CD8-positive, alpha-beta memory T cell (primary cell): ENCODE data around the gene CCDC93. TPM values are rescaled to one million over a fixed set of nuclear protein-coding genes. Genes with fewer than 3 reads are reported as not detected.
A peak's percentile ranks its signal among the peaks of the same experiment; 100 is the strongest.

Source experiments
- CTCF ChIA-PET: fragments of 350-600 bp; sonication (Branson Sonifier 250); formaldehyde crosslinking; loops from one replicate; lab custom pipeline; 2021; ENCODE audit warnings: antibody characterized with exemption; lab: Charles Lee
- POLR2A ChIA-PET: fragments of 350-600 bp; sonication (Branson Sonifier 250); formaldehyde crosslinking; loops from one replicate; lab custom pipeline; 2021; ENCODE audit warnings: antibody characterized with exemption; lab: Charles Lee
- DNase-seq, 5 donors: peaks; one replicate each; pipeline versions ENCODE4 v3.0.0 to v3.0.0-alpha.2; 2020 to 2022; ENCODE audit warnings: mixed read lengths in 1 of 5
- H3K27ac ChIP-seq: one replicate; pipeline ENCODE4 v1.7.0; 2013; ENCODE audit warnings: low read depth, mild to moderate bottlenecking, low read length, moderate library complexity
- H3K27me3 ChIP-seq: 2 replicates; pipeline ENCODE4 v1.7.0; 2013; ENCODE audit warnings: low read length, mild to moderate bottlenecking; ENCODE audit not compliant: insufficient read depth, poor library complexity, severe bottlenecking
- H3K36me3 ChIP-seq: 2 replicates; pipeline ENCODE4 v1.7.0; 2013; ENCODE audit warnings: mild to moderate bottlenecking, low read length, moderate library complexity; ENCODE audit not compliant: insufficient read depth
- H3K4me1 ChIP-seq: 2 replicates; pipeline ENCODE4 v1.7.0; 2013; ENCODE audit warnings: mild to moderate bottlenecking, low read length, moderate library complexity; ENCODE audit not compliant: insufficient read depth
- H3K4me3 ChIP-seq: 2 replicates; pipeline ENCODE4 v1.7.0; 2013; ENCODE audit warnings: mild to moderate bottlenecking, low read length
- H3K9me3 ChIP-seq: 2 replicates; pipeline ENCODE4 v1.7.0; 2013; ENCODE audit warnings: mild to moderate bottlenecking, low read length
- H3K27ac Mint-ChIP-seq, 8 donors: one replicate each; pipeline ENCODE4 v1.8.0; 2020 to 2021; ENCODE audit warnings: mixed read lengths in 8 of 8, mild to moderate bottlenecking in 6 of 8, inconsistent platforms in 3 of 8, moderate library complexity in 3 of 8
- H3K27me3 Mint-ChIP-seq, 2 donors: one replicate each; pipeline ENCODE4 v1.8.0; 2020 to 2021; ENCODE audit warnings: mixed read lengths in 2 of 2, mild to moderate bottlenecking in 1 of 2, moderate library complexity in 1 of 2
- H3K36me3 Mint-ChIP-seq, 3 donors: one replicate each; pipeline ENCODE4 v1.8.0; 2020 to 2021; ENCODE audit warnings: mixed read lengths in 3 of 3, inconsistent platforms in 1 of 3, mild to moderate bottlenecking in 1 of 3
- H3K4me1 Mint-ChIP-seq, 3 donors: one replicate each; pipeline ENCODE4 v1.8.0; 2020 to 2021; ENCODE audit warnings: mixed read lengths in 3 of 3, inconsistent platforms in 1 of 3, mild to moderate bottlenecking in 1 of 3
- H3K4me3 Mint-ChIP-seq, 7 donors: one replicate each; pipeline ENCODE4 v1.8.0; 2020 to 2021; ENCODE audit warnings: mixed read lengths in 7 of 7, mild to moderate bottlenecking in 6 of 7, moderate library complexity in 4 of 7, inconsistent platforms in 2 of 7
- H3K9me3 Mint-ChIP-seq, 5 donors: one replicate each; pipeline ENCODE4 v1.8.0; 2020 to 2022; ENCODE audit warnings: mixed read lengths in 5 of 5, mild to moderate bottlenecking in 3 of 5, moderate library complexity in 2 of 5, inconsistent platforms in 1 of 5
- polyA plus RNA-seq: library from polyadenylated mRNA; unstranded; fragments of 300-500 nt; fragmentation: Illumina TruSeq; gene quantifications from one replicate; pipeline ENCODE4 v1.2.3, GENCODE V29; 2021
- total RNA-seq, 2 experiments: library from RNA; stranded (reverse); gene quantifications; one replicate each; pipeline ENCODE4 v1.2.3, GENCODE V29; 2021

The CCDC93 gene
- total and polyA plus RNA-seq, 3 experiments from 2014 or later: 8.7 to 33.5 (median 32.7) TPM

DNA sequence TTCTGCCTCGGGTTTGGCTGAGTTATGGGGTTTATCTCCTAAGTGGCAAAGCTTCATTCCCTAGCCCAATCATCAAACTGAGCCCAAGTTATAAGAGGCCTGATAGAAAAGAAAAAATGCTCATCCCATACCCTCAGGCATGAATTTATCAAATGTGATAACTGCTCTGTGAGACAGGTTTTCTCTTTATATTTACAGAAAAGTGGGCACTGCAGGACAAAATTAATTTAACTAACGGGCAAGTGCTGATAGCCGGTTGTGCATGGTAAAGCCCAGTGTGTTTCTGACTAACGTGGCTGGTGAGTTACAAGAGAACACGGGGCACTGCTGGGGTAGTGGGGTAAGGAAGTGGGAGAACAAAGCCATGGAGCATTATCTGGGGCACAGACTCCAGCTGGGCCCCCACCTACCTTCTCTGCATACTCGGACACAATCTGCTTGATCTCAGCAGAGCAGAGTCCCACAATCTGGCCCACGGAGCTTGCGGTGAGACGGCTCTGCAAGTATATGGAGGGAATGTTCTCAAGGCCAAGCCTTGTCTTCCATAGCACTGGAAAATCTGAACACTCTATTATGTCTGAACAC is 40.3 kb downstream of the CCDC93 start:
- Histone ChIP-seq H3K4me1 (no peaks in the 10 kb centered on the region), H3K27me3 (no peaks in the 10 kb centered on the region), H3K27ac (no peak overlapping the region), H3K9me3 (no peaks in the 10 kb centered on the region), H3K4me3 (no peak overlapping the region), H3K36me3 (peaks cover 36% of the 10 kb centered on the region)
- Mint-ChIP-seq H3K36me3 (peaks cover 20 to 96% (median 36%) of the 10 kb centered on the region in 3 donors), H3K4me1 (peaks cover 0 to 4% (median 4%) of the 10 kb centered on the region in 3 donors), H3K27ac (peak overlapping the region in 1 of 8 donors; percentile 59), H3K27me3 (no peaks in the 10 kb centered on the region), H3K4me3 (no peak overlapping the region), H3K9me3 (no peaks in the 10 kb centered on the region)
- DNase-seq: no peak
- ChIA-PET CTCF (interaction anchor here (0.7 to 2.4 kb wide), 3 partner anchors 23 to 32 kb away, joined by 3 to 5 read pairs (median 3); no protein-coding TSS in a partner anchor), POLR2A (no interaction called here)

DNA sequence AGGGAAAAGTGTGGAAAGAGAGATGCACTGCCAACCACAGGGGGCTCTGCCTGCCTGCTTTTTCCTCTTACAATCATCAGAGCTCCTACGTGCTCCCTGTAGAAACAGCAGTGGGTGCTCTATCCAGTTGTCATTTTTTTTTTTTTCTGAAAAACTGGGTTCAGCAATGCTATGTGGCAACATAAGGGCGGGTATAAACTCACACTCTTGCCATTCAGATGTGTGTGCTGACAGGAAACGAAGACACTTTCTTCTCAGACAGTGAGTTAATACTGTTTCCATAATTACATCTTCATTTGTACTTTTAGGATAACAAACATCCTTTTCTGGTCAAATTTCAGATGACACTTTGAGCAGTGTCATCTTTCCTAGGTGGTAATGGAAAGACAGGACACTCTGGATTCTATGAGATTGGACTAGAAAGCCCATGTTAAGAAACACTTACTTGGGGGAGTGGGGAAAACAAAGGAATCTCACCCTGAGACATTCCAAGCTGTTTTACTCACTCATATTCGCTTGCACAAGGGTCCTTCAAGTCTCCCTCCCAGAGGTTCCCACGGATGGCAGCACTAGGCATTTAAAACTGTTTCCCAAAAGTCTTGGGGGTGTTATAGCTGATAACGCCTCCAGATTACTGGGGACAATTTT is 41.3 kb downstream of the CCDC93 start:
- no peaks in the 10 kb centered on the region for H3K27me3 Mint-ChIP-seq
- no peak for DNase-seq
- H3K4me1 Mint-ChIP-seq: peaks cover 0 to 4% (median 4%) of the 10 kb centered on the region in 3 donors
- Histone ChIP-seq H3K27me3 (no peaks in the 10 kb centered on the region), H3K36me3 (peaks cover 44% of the 10 kb centered on the region), H3K9me3 (no peaks in the 10 kb centered on the region), H3K4me1 (no peaks in the 10 kb centered on the region), H3K27ac (no peak overlapping the region), H3K4me3 (no peak overlapping the region)
- peaks cover 20 to 95% (median 34%) of the 10 kb centered on the region in 3 donors for H3K36me3 Mint-ChIP-seq
- H3K4me3 Mint-ChIP-seq: no peak overlapping the region
- H3K27ac Mint-ChIP-seq: peak overlapping the region in 2 of 8 donors; percentile 67 to 71
- ChIA-PET CTCF (interaction anchor here (0.7 to 2.4 kb wide), 4 partner anchors 17 to 31 kb away, joined by 3 to 5 read pairs (median 3); no protein-coding TSS in a partner anchor), POLR2A (no interaction called here)
- no peaks in the 10 kb centered on the region for H3K9me3 Mint-ChIP-seq

DNA sequence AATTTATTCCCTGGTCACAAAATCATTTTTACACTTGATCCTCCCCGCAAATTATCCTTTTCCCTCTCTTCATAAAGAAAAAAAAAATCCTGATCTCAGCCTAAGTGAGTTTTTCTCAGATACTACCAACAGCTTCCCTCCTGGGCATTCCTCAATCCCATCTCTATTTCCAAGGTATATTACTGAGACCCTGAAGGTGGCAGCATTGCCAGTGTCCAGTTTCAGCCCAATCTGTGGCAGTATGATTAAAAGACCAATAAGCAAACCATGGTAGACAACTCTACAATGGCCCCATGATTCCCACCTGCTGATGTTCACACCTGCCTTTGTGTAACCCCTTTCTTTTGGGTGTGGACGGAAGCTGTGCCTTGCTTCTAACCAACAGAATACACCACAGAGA is 45.1 kb downstream of the CCDC93 start:
- Histone ChIP-seq H3K4me3 (no peak overlapping the region), H3K27me3 (no peaks in the 10 kb centered on the region), H3K27ac (no peak overlapping the region), H3K36me3 (peaks cover 32% of the 10 kb centered on the region), H3K4me1 (no peaks in the 10 kb centered on the region), H3K9me3 (no peaks in the 10 kb centered on the region)
- Mint-ChIP-seq H3K4me3 (no peak overlapping the region), H3K27ac (peak overlapping the region in 1 of 8 donors; percentile 41), H3K9me3 (no peaks in the 10 kb centered on the region), H3K27me3 (no peaks in the 10 kb centered on the region), H3K36me3 (peaks cover 13 to 91% (median 32%) of the 10 kb centered on the region in 3 donors), H3K4me1 (peaks cover 0 to 4% (median 4%) of the 10 kb centered on the region in 3 donors)
- POLR2A ChIA-PET: no interaction called here
- CTCF ChIA-PET: interaction anchor here (1.4 to 2.2 kb wide), 2 partner anchors 28 to 34 kb away, joined by 4 to 10 read pairs; no protein-coding TSS in a partner anchor
- no peak for DNase-seq

DNA sequence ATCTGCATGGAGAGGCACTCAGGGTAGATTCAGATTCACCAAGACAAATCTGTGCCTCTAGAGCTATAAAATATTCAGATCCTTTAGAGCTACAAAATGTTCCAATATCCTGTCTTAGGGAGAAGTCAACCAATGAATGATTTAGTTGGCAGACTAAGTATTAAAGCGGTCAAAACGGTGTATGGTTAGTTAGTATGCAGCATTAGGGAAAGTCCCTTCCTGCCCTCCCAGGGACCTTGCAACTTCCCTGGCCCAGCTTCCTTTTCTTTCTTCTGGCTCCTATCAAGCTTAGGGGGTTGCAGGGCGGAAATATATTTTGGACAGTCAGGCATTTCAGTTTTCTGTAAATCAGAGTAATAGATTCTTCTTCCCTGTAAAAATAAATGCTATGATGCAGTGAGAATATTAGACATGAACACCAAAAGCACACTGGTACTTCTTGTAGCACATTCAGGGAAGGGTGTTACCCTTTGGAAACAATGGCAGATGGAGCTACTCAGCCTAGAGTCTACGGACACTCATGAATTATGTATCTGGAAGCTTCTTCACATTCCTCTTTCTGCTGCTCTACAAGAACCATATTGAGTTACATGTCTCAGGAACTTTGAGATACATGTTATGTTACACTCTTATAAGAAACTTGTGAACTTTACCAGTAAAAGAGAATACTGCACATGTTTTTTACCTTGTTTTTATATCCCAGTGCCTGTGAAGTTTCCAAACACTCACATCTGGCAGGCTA is 45.7 kb downstream of the CCDC93 start:
- H3K27ac ChIP-seq: no peak overlapping the region
- no peaks in the 10 kb centered on the region for H3K27me3 ChIP-seq
- Mint-ChIP-seq H3K27ac (no peak overlapping the region), H3K36me3 (peaks cover 13 to 91% (median 30%) of the 10 kb centered on the region in 3 donors), H3K27me3 (no peaks in the 10 kb centered on the region), H3K9me3 (no peaks in the 10 kb centered on the region), H3K4me3 (no peak overlapping the region), H3K4me1 (peaks cover 3 to 4% (median 4%) of the 10 kb centered on the region in 3 donors)
- H3K9me3 ChIP-seq: no peaks in the 10 kb centered on the region
- H3K4me1 ChIP-seq: no peaks in the 10 kb centered on the region
- POLR2A ChIA-PET: no interaction called here
- H3K36me3 ChIP-seq: peaks cover 30% of the 10 kb centered on the region
- no peak overlapping the region for H3K4me3 ChIP-seq
- CTCF ChIA-PET: interaction anchor here (1.4 to 2.2 kb wide), 2 partner anchors 27 to 35 kb away, joined by 4 to 10 read pairs; no protein-coding TSS in a partner anchor
- no peak for DNase-seq

DNA sequence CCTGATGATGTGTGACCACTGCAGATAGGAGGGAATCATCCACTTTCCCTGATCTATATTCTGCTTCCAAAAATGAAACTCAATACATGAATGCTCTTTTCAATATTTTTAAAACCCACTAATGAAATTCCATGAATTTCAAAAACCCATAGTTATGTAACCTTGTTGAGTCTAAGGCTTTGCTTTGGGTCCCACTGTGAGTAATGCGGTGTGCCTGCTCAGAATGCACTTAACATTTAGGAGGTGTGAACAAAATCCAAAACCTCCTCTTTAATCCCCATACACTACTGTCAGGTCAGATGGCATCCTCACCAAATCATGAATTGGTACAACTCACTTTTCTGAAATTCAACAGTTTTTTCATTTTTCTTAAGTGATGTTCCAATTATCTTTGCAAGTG is 50.4 kb downstream of the CCDC93 start:
- Mint-ChIP-seq H3K36me3 (peaks cover 5 to 85% (median 26%) of the 10 kb centered on the region in 3 donors), H3K27me3 (no peaks in the 10 kb centered on the region), H3K9me3 (no peaks in the 10 kb centered on the region), H3K4me1 (peaks cover 0 to 5% (median 0%) of the 10 kb centered on the region in 3 donors), H3K4me3 (no peak overlapping the region), H3K27ac (peak overlapping the region in 2 of 8 donors; percentile 53 to 86)
- DNase-seq: no peak
- peaks cover 27% of the 10 kb centered on the region for H3K36me3 ChIP-seq
- CTCF ChIA-PET: no interaction called here
- POLR2A ChIA-PET: no interaction called here
- no peaks in the 10 kb centered on the region for H3K9me3 ChIP-seq
- no peak overlapping the region for H3K27ac ChIP-seq
- H3K27me3 ChIP-seq: no peaks in the 10 kb centered on the region
- no peaks in the 10 kb centered on the region for H3K4me1 ChIP-seq
- no peak overlapping the region for H3K4me3 ChIP-seq

DNA sequence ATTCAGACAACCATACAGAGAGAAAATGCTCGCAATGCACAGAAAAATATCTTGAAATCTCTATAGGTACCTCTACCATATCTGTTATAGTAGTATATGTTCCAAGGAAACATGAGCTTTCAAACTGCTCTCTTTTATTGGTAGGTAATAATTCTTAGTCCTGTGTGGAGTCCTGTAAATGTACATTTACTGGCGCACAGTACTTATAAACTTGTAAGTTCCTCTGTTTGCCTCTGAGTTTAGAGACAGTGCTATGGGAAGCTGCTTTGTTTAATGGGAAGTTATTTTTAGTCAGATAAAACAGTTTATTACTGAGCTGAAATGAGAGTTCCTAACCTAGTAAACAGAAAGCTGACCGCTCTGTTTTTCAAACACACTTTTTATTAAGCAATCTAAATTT is 52.7 kb downstream of the CCDC93 start:
- H3K9me3 Mint-ChIP-seq: no peaks in the 10 kb centered on the region
- ChIA-PET POLR2A (no interaction called here), CTCF (interaction anchor here (1.0 kb wide), 1 partner anchor 42 kb away, joined by 3 read pairs; no protein-coding TSS in a partner anchor)

DNA sequence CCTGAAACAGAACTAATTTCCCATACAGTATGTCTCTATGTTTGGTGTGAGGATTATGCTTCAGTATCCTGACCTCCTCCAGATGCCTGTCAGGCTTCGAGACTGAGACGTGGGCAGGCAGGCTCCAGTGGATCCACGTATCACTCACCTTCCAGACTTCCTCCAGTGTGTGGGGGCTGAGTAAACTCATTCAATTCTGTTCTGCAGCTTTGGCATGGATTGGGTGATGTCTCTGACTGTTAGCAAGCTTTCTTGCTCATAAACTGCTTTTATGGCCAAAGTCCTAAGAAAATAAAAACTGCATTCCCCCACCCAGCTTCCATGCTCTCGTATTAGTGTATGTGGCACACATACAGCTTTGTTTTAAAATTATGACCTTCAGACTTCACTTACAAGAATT is 53.6 kb downstream of the CCDC93 start:
- Histone ChIP-seq H3K4me3 (no peak overlapping the region), H3K27me3 (no peaks in the 10 kb centered on the region), H3K9me3 (no peaks in the 10 kb centered on the region), H3K36me3 (peaks cover 30% of the 10 kb centered on the region), H3K27ac (no peak overlapping the region), H3K4me1 (no peaks in the 10 kb centered on the region)
- H3K4me1 Mint-ChIP-seq: peaks cover 0 to 5% (median 0%) of the 10 kb centered on the region in 3 donors
- DNase-seq: no peak
- no peak overlapping the region for H3K4me3 Mint-ChIP-seq
- H3K27ac Mint-ChIP-seq: no peak overlapping the region
- ChIA-PET CTCF (interaction anchor here (1.1 kb wide), 1 partner anchor 43 kb away, joined by 8 read pairs; no protein-coding TSS in a partner anchor), POLR2A (no interaction called here)
- H3K36me3 Mint-ChIP-seq: peaks cover 15 to 90% (median 38%) of the 10 kb centered on the region in 3 donors
- H3K27me3 Mint-ChIP-seq: no peaks in the 10 kb centered on the region
- no peaks in the 10 kb centered on the region for H3K9me3 Mint-ChIP-seq

More for the DNA sequence above, 52.7 kb downstream of the CCDC93 start:
- no peaks in the 10 kb centered on the region for H3K9me3 ChIP-seq
- Mint-ChIP-seq H3K4me1 (peaks cover 0 to 5% (median 0%) of the 10 kb centered on the region in 3 donors), H3K4me3 (no peak overlapping the region), H3K36me3 (peaks cover 15 to 89% (median 37%) of the 10 kb centered on the region in 3 donors), H3K27ac (peak overlapping the region in 1 of 8 donors; percentile 1), H3K27me3 (no peaks in the 10 kb centered on the region)
- H3K36me3 ChIP-seq: peaks cover 30% of the 10 kb centered on the region
- H3K27ac ChIP-seq: no peak overlapping the region
- H3K4me3 ChIP-seq: no peak overlapping the region
- H3K4me1 ChIP-seq: no peaks in the 10 kb centered on the region
- no peak for DNase-seq
- no peaks in the 10 kb centered on the region for H3K27me3 ChIP-seq
